HG03280 (cell line): Measurements from ENCODE around the gene PLEKHA7.
A peak's percentile ranks its signal among the peaks of the same experiment; 100 is the strongest.

ENCODE experiments used
- ATAC-seq: cut with Tn5 transposase; IDR thresholded peaks from one replicate; pipeline ENCODE4 v1.9.1; 2021; ENCODE audit warnings: mild to moderate bottlenecking, moderate library complexity; ENCODE audit not compliant: unreplicated experiment

PLEKHA7 gene

DNA sequence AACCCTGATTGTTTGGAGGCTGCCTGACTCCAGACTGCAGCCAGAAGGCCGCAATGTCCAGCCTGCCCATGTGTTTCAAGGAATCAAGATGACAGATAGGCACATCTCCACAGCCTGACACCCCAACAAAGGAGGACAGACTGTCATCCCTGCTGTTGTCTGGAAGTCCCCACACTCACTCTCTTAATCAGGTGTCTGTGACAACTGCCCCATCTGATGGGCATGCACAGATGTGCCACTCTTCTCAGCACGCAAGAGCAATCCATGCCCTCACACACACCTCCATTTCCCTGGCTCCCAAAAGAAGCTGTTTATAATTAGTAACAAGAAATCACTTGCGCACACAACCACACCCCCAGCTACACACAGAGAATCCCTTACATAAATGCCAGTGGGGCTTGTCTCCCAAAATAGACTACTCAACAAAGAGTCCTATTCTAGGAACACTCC lies 158.2 kb downstream of the PLEKHA7 start:
- ATAC-seq: no peak

DNA sequence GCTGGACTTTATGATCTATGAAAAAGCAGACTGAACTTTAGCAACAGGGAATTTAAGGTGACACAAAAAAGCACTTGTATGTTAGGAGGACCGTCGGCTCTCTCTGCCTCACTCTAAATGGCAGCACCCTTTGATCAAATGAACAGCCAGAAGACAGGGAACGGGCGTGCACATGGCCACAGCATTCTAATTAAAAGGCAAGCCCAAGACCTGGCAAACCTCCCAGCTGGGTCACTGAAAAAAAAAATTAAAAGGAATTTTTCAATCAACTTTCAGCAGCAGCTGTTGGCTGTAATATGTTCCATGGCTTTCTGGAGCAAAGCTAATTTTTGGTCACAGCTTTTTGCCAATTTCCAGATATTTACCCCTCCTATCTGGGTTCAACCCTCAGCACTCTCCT lies 159.2 kb downstream of the PLEKHA7 start:
- no peak for ATAC-seq

DNA sequence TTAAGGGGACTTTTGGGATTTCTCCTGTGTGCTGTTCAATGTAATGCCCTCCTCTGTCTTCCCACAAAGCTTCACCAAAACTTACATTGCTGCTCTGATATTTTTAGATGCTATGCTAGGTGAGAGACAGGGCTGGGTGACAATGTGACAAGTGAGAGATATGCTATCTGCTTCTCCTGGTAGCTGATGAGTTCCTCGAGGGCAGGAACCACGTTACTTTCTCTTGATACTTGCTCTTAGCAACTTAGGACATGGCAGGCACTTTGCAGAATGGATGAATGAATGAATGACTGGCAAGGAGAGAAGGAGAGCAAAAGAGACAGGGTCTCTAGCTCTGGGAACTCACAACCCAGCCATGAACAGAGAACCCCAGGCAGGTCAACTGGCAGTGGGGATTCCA lies 160.4 kb downstream of the PLEKHA7 start:
- no peak for ATAC-seq

DNA sequence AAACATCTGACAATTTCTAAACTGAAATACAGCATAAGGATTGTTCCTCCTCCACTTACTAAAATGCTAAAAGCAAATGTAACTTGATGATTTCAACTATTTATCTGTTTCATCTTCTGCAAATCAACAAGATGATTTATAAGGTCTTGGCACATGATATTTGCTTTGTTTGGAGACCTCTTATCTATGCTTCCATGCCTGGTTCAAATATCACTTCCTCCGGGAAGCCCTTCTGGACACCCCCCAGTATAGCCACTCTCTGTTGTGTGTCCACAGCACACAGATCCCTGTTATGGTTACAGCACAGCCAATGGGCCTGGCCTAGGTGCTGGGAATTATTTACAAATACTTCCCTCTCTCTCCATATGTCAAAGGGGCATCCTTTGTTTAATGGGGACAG lies 160.9 kb downstream of the PLEKHA7 start:
- ATAC-seq: no peak

DNA sequence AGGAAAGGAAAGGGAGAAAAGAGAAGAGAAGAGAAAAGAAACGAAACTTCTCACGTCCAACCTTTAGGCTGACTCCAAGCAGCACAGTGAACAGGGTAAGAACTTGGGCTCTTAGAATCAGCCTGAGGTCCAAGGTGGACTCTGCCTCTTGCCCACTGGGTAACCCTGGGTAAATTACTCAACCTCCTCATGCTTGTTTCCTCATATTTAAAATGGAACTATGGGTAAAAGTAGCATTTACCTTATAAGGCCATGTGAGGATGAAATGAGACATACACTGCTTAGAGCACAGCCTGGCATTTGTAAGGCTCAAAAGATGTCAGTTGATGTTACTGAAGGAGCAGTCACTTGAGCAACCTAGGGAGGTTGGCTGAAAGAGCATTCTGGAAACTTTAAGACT lies 167.9 kb downstream of the PLEKHA7 start:
- ATAC-seq: no peak

DNA sequence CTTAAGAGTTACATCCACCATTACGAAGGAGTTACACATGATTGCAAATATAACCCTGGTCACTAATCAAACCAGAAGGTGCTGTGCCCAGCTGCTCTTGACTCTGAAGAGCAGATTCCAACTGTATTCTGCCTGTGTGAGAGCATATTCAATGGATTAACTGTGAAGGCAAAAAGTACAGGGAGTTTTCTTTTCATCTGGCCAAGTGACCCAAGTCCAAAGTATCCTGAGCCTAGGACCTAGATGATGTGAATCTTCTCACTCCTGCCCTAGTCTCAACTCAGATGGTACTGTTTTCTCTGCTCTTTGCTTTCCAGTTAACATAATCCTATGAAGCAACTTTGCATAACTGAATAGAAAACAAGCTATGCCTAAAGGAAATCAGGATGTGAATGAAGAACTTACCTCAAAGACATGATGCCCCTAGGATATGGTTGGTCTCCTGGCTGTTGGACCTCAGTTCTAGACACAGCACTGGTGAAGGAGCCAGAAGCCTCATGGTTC lies 169.9 kb downstream of the PLEKHA7 start:
- ATAC-seq: no peak

DNA sequence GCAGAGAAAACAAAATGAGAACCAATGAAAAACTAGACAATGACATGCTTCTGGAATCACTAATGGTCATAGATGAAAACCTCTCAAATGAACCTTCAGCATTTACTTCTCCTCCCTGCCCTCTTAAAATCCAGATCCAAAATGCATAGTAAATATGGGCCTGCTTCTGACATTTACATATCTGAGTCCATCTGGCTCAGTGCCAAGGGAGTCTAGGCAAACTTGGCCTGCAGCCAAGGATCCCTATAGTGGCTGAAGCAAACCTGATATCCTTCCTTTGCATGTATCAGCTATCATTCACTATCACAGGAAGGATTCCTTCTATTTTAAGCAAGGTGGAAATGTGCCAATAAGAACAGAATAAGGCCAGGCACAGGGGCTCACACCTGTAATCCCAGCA lies 170.9 kb downstream of the PLEKHA7 start:
- ATAC-seq: no peak

DNA sequence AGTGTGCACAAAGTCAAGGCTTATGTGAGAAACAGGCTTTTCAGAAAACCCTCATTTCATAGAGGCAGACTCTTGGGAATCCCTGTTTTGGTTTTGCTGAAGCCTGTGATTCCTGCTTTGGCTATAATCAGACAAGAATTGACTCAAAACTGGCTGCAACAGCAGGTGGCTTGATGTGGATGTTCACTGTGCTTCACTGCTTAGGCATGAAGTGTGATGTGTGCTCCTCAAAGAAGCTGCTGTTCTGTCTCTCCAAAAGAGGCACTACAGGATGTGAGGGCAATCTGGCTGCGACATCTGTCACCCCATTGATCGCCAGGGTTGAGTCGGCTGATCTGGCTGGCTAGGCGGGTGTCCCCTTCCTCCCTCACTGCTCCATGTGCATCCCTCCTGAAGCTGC lies 172.2 kb downstream of the PLEKHA7 start:
- no peak for ATAC-seq

DNA sequence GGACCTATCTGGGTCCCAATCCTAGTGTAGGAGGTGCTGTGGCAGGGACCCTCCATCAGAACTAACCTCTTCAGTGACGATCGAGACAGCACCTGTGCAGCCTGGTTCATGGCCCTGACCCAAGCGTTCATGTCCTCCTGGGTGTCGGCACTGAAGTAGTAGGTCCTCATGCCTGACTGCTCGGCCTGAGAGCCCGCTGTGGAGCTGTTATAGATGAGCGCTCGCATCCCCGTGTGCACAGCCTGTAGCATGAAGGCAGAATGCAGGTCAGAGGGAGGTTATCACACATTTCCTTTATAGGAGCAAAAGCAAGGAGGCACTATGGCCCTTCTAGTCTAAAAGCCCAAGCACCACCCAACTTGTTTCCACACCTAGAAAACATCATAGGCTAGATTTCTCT lies 172.7 kb downstream of the PLEKHA7 start:
- ATAC-seq: no peak

DNA sequence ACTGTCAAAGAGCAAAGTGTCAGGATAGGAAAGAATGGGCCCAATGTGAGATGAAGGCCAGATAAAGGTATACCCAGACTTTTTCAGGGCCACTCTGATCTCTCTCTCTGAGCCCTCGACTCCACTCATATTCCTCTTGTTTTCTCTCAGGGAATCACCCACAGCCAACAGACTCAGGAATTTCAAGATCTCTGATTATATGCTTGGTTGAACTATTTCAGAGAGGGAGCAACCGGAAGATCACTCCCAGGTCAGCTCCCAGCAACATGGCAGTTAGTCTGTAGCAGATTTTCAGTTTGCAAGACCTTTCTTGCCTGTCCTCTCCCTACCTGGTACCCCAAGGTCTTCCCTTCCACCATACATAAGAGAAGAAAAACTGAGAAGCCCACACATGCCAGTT lies 173.3 kb downstream of the PLEKHA7 start:
- no peak for ATAC-seq

DNA sequence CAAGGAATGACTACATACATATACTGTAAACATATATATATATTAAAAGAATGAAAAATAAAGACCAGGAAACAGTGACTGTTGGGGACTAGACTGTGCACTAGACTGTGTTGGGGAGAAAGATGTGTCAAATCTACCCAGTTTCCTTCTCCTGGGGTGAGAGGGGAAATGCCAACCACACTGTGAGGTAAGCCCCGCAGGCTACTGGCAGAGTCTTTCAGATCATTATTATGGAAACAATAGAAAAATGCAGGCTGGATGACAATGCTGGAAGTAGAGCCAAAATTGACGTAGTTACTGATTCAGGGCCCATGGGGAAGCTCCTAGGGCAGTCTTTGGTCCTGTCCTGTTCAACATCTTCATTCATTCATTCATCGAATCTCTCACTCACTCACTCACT lies 174.4 kb downstream of the PLEKHA7 start:
- ATAC-seq: no peak

DNA sequence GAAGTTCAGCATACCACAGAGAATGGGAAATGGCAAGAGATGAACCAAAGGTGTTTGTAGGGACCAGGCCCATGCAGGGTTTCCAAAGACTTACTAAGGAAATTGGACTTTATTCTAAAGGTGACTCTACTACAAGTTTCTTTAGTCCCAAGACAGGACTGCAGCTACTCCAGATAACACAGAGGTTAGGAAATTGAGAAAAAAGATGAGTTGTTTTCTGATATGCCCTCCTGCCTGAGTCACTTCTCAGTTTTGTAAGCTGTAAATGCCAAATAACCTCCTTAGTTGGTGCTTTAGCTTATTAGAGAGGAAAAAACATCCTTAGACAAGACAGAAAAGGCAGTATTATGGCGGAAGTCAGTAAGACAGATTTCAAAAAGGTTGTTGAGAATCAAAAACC lies 179.8 kb downstream of the PLEKHA7 start:
- ATAC-seq: no peak

DNA sequence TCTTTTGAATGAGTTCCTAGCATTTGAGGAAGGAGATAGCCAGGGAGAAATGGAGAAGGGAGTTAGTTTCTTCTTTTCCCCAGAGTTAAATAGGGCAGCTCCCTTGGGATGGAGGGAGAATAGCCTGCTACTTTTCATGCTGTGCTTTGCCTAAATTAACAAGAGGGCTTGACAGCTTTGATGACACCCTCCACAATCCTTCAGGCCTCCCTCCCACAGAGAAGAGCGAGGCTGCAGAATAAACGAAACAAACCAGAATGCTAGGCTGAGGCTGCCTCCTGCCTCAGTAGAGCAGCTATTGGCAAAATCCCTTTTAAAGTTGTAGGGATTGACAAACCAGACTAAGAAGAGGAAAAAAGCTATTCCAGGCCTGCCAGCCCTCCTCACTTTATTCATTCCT lies 181.2 kb downstream of the PLEKHA7 start:
- ATAC-seq: no peak

DNA sequence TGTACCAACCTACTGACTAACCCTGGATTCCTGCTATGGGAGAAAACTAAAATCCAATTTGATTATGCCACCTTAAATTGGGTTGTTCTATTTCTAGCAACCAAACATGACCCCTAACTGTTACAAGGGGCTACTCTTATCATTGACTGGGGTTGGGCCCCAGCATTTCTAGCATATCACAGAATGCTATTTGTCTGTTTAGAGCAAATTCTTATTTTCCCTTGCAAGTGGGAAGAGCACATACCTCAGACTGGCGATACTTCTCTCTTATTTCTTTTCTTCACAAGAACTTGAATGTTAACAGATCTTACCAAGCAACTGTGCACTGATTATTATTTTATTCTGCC lies 182.0 kb downstream of the PLEKHA7 start:
- ATAC-seq: no peak

DNA sequence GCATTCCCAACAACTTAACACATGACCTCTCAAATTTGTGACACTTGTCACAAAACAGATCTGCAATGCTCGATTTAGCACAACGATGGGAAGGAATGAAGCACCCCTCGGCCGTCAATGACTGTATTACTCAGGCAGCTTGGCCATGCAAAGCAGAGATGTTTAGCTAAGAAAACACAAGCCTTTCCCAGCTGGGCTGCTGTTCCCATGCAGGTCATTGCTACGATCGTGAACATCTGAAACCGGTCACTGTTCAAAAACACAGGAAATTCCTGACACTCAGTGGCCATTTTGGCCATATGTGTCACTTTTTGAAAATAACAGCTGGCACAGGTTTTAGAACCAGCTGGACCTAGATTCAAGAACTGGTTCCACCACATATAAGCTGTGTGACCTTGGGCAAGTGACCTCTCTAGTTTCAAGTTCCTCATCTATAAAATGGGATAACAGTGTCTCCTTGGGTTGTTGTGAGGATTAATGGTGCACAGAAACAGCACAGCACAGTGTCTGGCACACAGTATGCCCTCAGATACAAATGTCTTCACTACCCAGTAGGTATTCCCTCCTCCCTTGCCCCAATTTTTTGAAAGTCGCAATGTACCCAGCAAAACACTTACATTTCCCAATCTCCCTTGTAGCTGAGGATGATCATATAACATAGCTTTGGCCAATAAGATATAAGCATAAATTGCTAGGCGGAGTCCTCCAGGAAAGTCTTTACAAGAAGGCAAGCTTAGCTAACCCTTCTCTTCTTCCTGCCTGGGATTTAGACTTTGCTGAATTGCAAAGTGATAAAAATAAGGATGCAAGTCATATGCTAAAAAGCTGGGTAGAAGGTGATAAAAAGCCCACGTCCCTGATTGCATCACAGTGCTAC lies 182.7 kb downstream of the PLEKHA7 start:
- ATAC-seq: no peak

DNA sequence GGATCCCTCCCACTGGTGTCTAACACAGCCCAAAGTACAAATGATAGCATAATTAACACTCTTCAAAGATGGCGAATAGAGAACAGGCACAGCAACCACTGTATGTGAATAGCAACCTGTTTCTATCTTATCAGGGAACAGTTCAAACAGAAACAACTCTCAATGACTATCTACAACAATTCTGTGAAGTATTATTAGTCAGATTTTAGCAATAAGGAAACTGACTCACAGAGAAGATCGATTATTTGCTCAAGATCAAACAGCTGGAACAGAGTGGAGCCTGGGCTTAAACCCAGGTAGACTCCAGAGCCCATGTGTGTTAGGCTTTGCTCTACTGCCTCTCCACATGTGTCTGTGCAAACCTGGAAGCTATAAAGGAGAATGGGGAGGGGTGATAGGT lies 187.1 kb downstream of the PLEKHA7 start:
- ATAC-seq: no peak

DNA sequence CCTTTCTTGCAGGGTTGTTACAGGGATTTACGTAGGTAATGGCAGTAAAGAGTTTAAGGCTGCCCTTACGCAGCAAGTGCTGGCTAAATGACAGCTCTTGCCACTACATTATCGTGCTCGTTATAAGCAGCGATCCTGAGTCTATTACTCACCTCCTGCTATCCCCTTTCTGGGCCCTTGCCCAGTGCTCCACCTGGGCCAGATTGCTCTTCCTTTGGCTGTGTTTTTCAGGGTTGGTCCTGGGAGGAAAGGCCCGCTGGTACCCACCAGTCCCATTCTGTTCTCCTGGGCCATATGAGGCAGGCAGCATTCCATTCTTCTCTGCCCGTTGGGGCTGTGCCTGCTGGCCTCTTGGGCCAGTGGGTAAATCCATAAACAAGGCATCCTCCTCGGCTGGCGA lies 188.2 kb downstream of the PLEKHA7 start:
- ATAC-seq: no peak

DNA sequence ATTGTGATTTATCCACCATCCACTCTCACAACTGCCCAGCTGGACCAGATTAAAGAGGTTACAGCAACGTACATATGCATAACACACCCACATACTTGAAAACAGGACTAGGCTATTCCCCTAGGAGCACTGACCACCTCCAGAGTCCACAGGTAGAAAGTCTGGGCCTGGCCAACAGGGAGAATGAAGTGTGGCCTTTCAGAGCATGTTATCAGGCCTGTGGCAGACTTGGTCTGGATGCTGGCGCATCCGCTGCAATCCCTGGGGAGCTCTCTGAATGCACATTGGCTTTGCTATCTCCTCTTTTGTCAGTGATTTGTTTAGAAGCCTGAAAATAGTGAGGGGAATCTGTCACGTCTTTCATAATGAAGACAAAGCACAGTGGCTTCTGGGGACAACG lies 189.1 kb downstream of the PLEKHA7 start:
- ATAC-seq: no peak

DNA sequence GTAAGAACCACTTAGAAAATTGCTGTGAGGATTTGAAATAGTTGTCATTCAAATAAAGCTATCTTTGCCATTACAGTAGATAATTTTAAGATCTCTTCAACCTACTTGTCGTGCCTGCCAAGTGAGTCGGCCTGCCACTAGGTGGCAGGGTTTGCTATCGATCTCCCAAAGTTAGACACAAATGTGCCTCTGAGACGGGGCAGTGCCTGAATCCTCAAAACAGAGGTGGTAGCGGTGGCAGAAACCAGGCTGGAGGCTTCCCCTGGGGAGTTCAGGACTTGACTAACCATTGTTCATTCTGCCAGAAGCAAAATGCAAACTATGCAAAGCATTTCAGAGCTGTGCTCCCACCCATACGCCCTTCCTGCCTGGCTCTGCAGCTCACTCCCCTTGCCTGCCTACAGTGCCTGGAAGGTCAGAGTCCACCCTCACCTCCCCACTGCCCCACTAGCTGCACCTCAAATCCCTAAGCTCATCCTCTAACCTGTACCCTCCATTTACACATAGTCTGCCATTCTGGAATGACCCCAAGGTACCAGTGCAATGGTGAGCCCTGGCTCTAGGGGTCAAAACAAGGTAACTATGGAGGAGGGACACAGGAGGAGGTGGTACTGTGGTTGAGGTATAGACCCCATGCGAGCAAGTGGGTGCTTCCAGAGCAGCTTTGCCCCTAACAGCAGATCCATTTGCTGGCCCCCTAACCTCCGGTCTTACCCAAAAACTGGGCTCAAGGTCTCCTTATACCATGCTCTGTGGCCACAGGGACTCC lies 193.7 kb downstream of the PLEKHA7 start:
- peak; percentile 92 for ATAC-seq

DNA sequence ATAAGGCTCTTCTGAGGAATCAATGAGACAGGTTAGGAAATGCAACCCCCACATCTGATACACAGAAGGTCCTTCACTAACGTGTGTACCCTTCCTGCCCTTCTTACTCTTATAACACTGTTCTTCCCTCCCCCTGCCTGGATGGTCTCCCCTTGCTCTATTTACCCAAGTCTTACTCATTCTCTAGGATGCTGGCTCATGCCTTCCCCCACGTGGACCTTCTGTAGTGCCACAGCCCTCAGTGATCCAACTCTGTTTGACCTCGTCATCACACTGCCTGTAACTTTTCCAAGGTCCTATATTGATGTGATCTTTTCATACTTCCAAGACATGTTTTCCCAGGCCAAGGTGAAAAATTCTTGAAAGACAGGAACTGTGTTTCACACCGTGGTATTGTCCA lies 195.9 kb downstream of the PLEKHA7 start:
- ATAC-seq: no peak

DNA sequence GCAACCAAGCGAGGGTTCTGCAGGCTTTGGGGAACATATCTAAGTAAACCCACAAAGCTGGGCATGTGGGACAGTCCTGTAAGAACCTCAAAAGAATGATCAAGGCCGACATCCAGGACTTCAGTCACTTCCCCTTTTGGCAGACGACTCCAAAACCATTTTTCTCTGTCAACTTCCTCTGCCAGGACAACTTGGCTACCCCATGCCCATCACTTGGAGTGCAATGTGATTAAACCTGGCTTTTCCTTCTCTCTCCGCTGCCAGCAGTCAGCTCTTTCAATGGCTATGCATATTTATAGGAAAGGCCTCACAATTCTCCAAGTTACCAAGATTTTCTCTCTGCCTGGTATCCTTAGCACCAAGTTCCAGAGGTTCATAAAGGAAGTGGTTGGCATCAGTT lies 196.9 kb downstream of the PLEKHA7 start:
- no peak for ATAC-seq
